Measurements from ENCODE around the gene CTNNA3. TPM values are rescaled to one million over a fixed set of nuclear protein-coding genes. Genes with fewer than 3 reads are reported as not detected.

The CTNNA3 gene
- total RNA-seq, 1 donor from 2014 or later = 0.32 TPM

GRCh38 chr10:67141300-67141699 is 554.7 kb downstream of the CTNNA3 start:
- intact Hi-C loops (cut with micrococcal nuclease) = no loop called here

GRCh38 chr10:67140641-67141040 is 555.4 kb downstream of the CTNNA3 start:
- intact Hi-C loops (cut with micrococcal nuclease) = no loop called here

- intact Hi-C loops (cut with micrococcal nuclease) = no loop called here
Observed at GRCh38 chr10:67127441-67127840, 568.6 kb downstream of the CTNNA3 start.

- intact Hi-C loops (cut with micrococcal nuclease) = no loop called here
Observed at GRCh38 chr10:67119651-67120050, 576.3 kb downstream of the CTNNA3 start.

GRCh38 chr10:67115972-67116371 is 580.0 kb downstream of the CTNNA3 start:
- intact Hi-C loops (cut with micrococcal nuclease) = no loop called here

- intact Hi-C loops (cut with micrococcal nuclease) = no loop called here
Observed at GRCh38 chr10:67114945-67115344, 581.0 kb downstream of the CTNNA3 start.

- intact Hi-C loops (cut with micrococcal nuclease) = no loop called here
Observed at GRCh38 chr10:67112765-67113164, 583.2 kb downstream of the CTNNA3 start.

GRCh38 chr10:67110286-67110685 is 585.7 kb downstream of the CTNNA3 start:
- intact Hi-C loops (cut with micrococcal nuclease) = no loop called here

GRCh38 chr10:67107670-67108069 is 588.3 kb downstream of the CTNNA3 start:
- intact Hi-C loops (cut with micrococcal nuclease) = no loop called here

GRCh38 chr10:67100951-67101350 is 595.0 kb downstream of the CTNNA3 start:
- intact Hi-C loops (cut with micrococcal nuclease) = no loop called here

GRCh38 chr10:67098461-67098860 is 597.5 kb downstream of the CTNNA3 start:
- intact Hi-C loops (cut with micrococcal nuclease) = no loop called here

- intact Hi-C loops (cut with micrococcal nuclease) = no loop called here
Observed at GRCh38 chr10:67095531-67095930, 600.5 kb downstream of the CTNNA3 start.

- intact Hi-C loops (cut with micrococcal nuclease) = no loop called here
Observed at GRCh38 chr10:67088036-67088435, 608.0 kb downstream of the CTNNA3 start.

- intact Hi-C loops (cut with micrococcal nuclease) = no loop called here
Observed at GRCh38 chr10:67087135-67087425, 608.9 kb downstream of the CTNNA3 start.

- intact Hi-C loops (cut with micrococcal nuclease) = no loop called here
Observed at GRCh38 chr10:67086327-67087134, 609.5 kb downstream of the CTNNA3 start.

- intact Hi-C loops (cut with micrococcal nuclease) = no loop called here
Observed at GRCh38 chr10:67079126-67079525, 616.9 kb downstream of the CTNNA3 start.

GRCh38 chr10:67077376-67077775 is 618.6 kb downstream of the CTNNA3 start:
- intact Hi-C loops (cut with micrococcal nuclease) = no loop called here

GRCh38 chr10:67076144-67076543 is 619.9 kb downstream of the CTNNA3 start:
- intact Hi-C loops (cut with micrococcal nuclease) = no loop called here

- intact Hi-C loops (cut with micrococcal nuclease) = no loop called here
Observed at GRCh38 chr10:67075491-67075971, 620.5 kb downstream of the CTNNA3 start.

- intact Hi-C loops (cut with micrococcal nuclease) = no loop called here
Observed at GRCh38 chr10:67072654-67073053, 623.3 kb downstream of the CTNNA3 start.

- intact Hi-C loops (cut with micrococcal nuclease) = no loop called here
Observed at GRCh38 chr10:67050415-67050814, 645.6 kb downstream of the CTNNA3 start.

GRCh38 chr10:67049988-67050387 is 646.0 kb downstream of the CTNNA3 start:
- intact Hi-C loops (cut with micrococcal nuclease) = no loop called here

GRCh38 chr10:67046507-67046906 is 649.5 kb downstream of the CTNNA3 start:
- intact Hi-C loops (cut with micrococcal nuclease) = no loop called here
